HCT116 (cell line): Measurements from ENCODE around the gene FOXA1. TPM values are rescaled to one million over a fixed set of nuclear protein-coding genes. Genes with fewer than 3 reads are reported as not detected.

ENCODE experiments used
- ATAC-seq: fragments of 200-7000 bp; cut with Tn5 transposase; 2 replicates; pipeline ENCODE4 v1.9.1; 2020; ENCODE audit warnings: mild to moderate bottlenecking, moderate library complexity
- BruUV-seq: library from RNA; stranded (reverse); fragments of 400-500 nt; replicated peaks from 2 replicates; lab custom pipeline; 2021; lab: Mats Ljungman, UMichigan
- CTCF ChIA-PET: fragments of 300-600 bp; sonication (Branson Sonifier 250); formaldehyde crosslinking; loops from one replicate; lab custom pipeline; 2021; ENCODE audit warnings: antibody characterized with exemption; lab: Charles Lee
- POLR2A ChIA-PET: fragments of 300-600, 350-600 bp; sonication (Branson Sonifier 250); formaldehyde crosslinking; loops from one replicate; lab custom pipeline; 2021; ENCODE audit warnings: antibody characterized with exemption; lab: Charles Lee
- RAD21 ChIA-PET, 2 experiments: fragments of 300-600 bp; sonication (Branson Sonifier 250); formaldehyde crosslinking; loops; one replicate each; lab custom pipeline; 2023; ENCODE audit warnings: low total read pairs in 2 of 2; ENCODE audit not compliant: uncharacterized antibody in 2 of 2, unreplicated experiment in 2 of 2, low non-redundant PET in 1 of 2; lab: Charles Lee
- DNase-seq: peaks from one replicate; pipeline ENCODE4 v3.0.0-alpha.2; 2010; ENCODE audit warnings: low read depth, low spot score
- H2AFZ ChIP-seq: fragments of 200-600 bp; shearing (Covaris generic), sonication (generic); 2 replicates; pipeline ENCODE4 v1.6.1; 2017; ENCODE audit warnings: low read depth, mixed run types, mixed read lengths, antibody characterized with exemption, low read length; ENCODE audit not compliant: poor library complexity, severe bottlenecking
- H3K27ac ChIP-seq: 2 replicates; pipeline ENCODE4 v1.5.1; 2012; ENCODE audit warnings: low read depth, low read length
- H3K27me3 ChIP-seq: fragments of 200-600 bp; sonication (generic); 2 replicates; pipeline ENCODE4 v1.6.1; 2016; ENCODE audit warnings: mixed run types, low read length, mixed read lengths; ENCODE audit not compliant: insufficient read depth
- H3K36me3 ChIP-seq, 2 experiments: fragments of 200-500 bp in 1 of 2; fragments of 200-600 bp in 1 of 2; sonication (Bioruptor generic) in 1 of 2; sonication (generic) in 1 of 2; 2 replicates each; pipeline versions ENCODE4 v1.5.1 to v1.6.1; 2014 to 2016; ENCODE audit warnings: low read length in 2 of 2, inconsistent platforms in 1 of 2, mixed read lengths in 1 of 2, mixed run types in 1 of 2; ENCODE audit not compliant: insufficient read depth in 2 of 2, control insufficient read depth in 1 of 2
- H3K4me1 ChIP-seq, 2 experiments: fragments of 200-600 bp in 1 of 2; sonication (generic) in 1 of 2; 2 replicates each; pipeline versions ENCODE4 v1.5.1 to v1.6.1; 2012 to 2017; ENCODE audit warnings: low read length in 2 of 2, inconsistent platforms in 1 of 2, mild to moderate bottlenecking in 1 of 2, mixed read lengths in 1 of 2, mixed run types in 1 of 2, moderate library complexity in 1 of 2; ENCODE audit not compliant: insufficient read depth in 2 of 2, control insufficient read depth in 1 of 2
- H3K4me2 ChIP-seq: fragments of 200-600 bp; sonication (generic); 2 replicates; pipeline ENCODE4 v1.6.1; 2017; ENCODE audit warnings: mixed run types, low read length, mixed read lengths
- H3K4me3 ChIP-seq, 2 experiments: fragments of 200-600 bp in 1 of 2; sonication (generic) in 1 of 2; replicated peaks in 1 of 2; 2 replicates each; pipeline ENCODE4 v1.5.1; 2011 to 2016; ENCODE audit warnings: low read length in 2 of 2, control low read depth in 1 of 2, low read depth in 1 of 2, mild to moderate bottlenecking in 1 of 2, mixed read lengths in 1 of 2, mixed run types in 1 of 2
- H3K79me2 ChIP-seq: fragments of 200-600 bp; sonication (generic); 2 replicates; pipeline ENCODE4 v1.6.1; 2017; ENCODE audit warnings: mild to moderate bottlenecking, mixed run types, low read length, moderate library complexity, mixed read lengths; ENCODE audit not compliant: insufficient read depth
- H3K9ac ChIP-seq: fragments of 200-600 bp; sonication (generic); 2 replicates; pipeline ENCODE4 v1.6.1; 2016; ENCODE audit warnings: low read length, mixed read lengths
- H3K9me2 ChIP-seq: fragments of 200-600 bp; sonication (generic), shearing (Covaris generic); 2 replicates; pipeline ENCODE4 v1.6.1; 2017; ENCODE audit warnings: mixed run types, mild to moderate bottlenecking, moderate library complexity; ENCODE audit not compliant: insufficient read depth
- H3K9me3 ChIP-seq, 2 experiments: fragments of 200-500 bp in 1 of 2; fragments of 200-600 bp in 1 of 2; sonication (Bioruptor generic) in 1 of 2; sonication (generic) in 1 of 2; 2 replicates each; pipeline ENCODE4 v1.6.1; 2014 to 2017; ENCODE audit warnings: low read length in 2 of 2, mixed read lengths in 2 of 2, inconsistent platforms in 1 of 2, low read depth in 1 of 2, mild to moderate bottlenecking in 1 of 2, mixed run types in 1 of 2, moderate library complexity in 1 of 2; ENCODE audit not compliant: control insufficient read depth in 1 of 2, insufficient read depth in 1 of 2
- H4K20me1 ChIP-seq: fragments of 200-600 bp; sonication (generic), shearing (Covaris generic); 2 replicates; pipeline ENCODE4 v1.6.1; 2017; ENCODE audit warnings: mixed run types, mild to moderate bottlenecking, moderate library complexity; ENCODE audit not compliant: insufficient read depth
- CEBPB ChIP-seq: IDR thresholded peaks from 2 replicates; pipeline ENCODE4 v1.6.1; 2012; ENCODE audit warnings: low read depth
- ELF1 ChIP-seq: IDR thresholded peaks from 2 replicates; pipeline ENCODE4 v1.6.1; 2012; ENCODE audit warnings: low read depth, borderline replicate concordance
- POLR2AphosphoS5 ChIP-seq: IDR thresholded peaks from 2 replicates; pipeline ENCODE4 v1.6.1; 2011; ENCODE audit warnings: mild to moderate bottlenecking, low read depth, low read length, moderate library complexity
- SIN3A ChIP-seq: IDR thresholded peaks from 2 replicates; pipeline ENCODE4 v1.6.1; 2012; ENCODE audit warnings: low read depth
- TCF7L2 ChIP-seq: IDR thresholded peaks from 2 replicates; pipeline ENCODE4 v1.7.0; 2011; ENCODE audit warnings: borderline replicate concordance, inconsistent platforms; ENCODE audit not compliant: insufficient read depth, insufficient read length; ENCODE audit errors: extremely low read depth
- ZFX ChIP-seq: fragments of 450-650 bp; IDR thresholded peaks from 2 replicates; pipeline ENCODE4 v1.6.1; 2017
- ZNF274 ChIP-seq: fragments of 200-500 bp; sonication (Bioruptor generic); IDR thresholded peaks from 2 replicates; pipeline ENCODE4 v1.6.1; 2014; ENCODE audit warnings: mild to moderate bottlenecking, low read depth, low read length, inconsistent platforms
- intact Hi-C: fragments of 100-400 bp; cut with micrococcal nuclease; formaldehyde crosslinking; loops from 2 replicates; pipeline ENCODE4 v1.10.0; 2022
- total RNA-seq: library from RNA; stranded (reverse); gene quantifications from one replicate; pipeline ENCODE4 v1.2.1, GENCODE V29; 2021; ENCODE audit not compliant: unreplicated experiment
- TF ChIP-seq, protein P1 (sequence below), 3 experiments: fragments of 200-600 bp in 1 of 3; sonication (generic) in 1 of 3; IDR thresholded peaks in 2 of 3; conservative IDR thresholded peaks in 1 of 3; 2 replicates each; pipeline ENCODE4 v1.5.1; 2012 to 2017; ENCODE audit warnings: low read depth in 2 of 3, low read length in 2 of 3, antibody characterized with exemption in 1 of 3, borderline replicate concordance in 1 of 3, control low read depth in 1 of 3, mild to moderate bottlenecking in 1 of 3, mixed read lengths in 1 of 3, mixed run types in 1 of 3, moderate library complexity in 1 of 3; ENCODE audit not compliant: insufficient read depth in 1 of 3
- TF ChIP-seq, protein P2 (sequence below): IDR thresholded peaks from 2 replicates; pipeline ENCODE4 v1.6.1; 2012; ENCODE audit warnings: low read depth

FOXA1 gene
- total RNA-seq, 1 experiment from 2014 or later = 1.3 TPM

DNA sequence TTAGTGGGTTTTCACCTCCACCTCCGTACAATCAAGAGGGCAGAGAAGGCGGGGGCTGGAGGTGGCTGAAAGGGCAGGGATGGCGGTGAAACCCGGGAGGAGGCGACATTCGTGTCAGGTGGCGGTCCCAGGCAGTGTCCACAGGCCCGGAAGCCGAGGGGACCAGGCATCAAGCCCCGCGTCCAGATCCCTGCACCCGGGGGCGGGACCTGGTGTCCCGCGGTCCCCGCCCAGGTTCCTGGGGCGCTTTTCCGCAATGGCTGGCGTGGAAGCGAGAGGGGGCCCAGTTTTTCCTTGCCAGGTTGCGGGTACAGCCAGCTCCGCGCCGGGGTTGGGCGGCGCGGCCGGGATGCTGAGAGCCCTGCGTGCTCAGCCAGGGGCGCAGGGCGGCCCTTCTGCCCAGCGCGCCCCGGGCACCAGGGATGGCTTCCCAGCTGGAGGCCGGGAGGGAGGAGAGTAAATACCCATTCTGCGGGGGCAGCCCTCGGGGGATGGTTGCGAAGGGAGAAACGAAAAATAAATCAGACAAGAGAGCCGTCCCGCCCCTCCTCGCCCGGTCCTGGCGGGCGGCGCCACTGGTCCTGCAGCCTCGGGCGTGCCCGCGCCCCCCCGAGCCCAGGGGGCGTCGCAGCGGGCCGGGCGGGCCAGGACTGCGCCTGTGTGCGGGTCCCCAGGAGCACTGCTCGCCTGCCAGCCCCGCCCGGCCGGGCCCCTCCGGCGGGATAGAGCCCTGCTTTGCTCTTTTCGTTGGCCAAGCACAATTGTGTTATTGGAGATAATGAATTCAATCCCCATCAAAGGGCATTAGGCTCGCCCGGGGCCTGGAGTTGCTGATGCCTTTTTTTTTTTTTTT, 11.5 kb downstream of the FOXA1 start:
- RAD21 ChIA-PET = no interaction called here
- Histone ChIP-seq H3K36me3 (no peaks in the 10 kb centered on the region), H3K27me3 (no peaks in the 10 kb centered on the region), H3K4me2 (peak overlapping the region; percentile 93), H3K79me2 (no peaks in the 10 kb centered on the region), H3K9me3 (no peaks in the 10 kb centered on the region), H2AFZ (peak overlapping the region; percentile 82), H3K4me1 (peaks cover 5 to 26% of the 10 kb centered on the region in 2 experiments), H3K9ac (peak overlapping the region; percentile 53), H4K20me1 (no peaks in the 10 kb centered on the region), H3K9me2 (no peaks in the 10 kb centered on the region), H3K4me3 (peak overlapping the region; percentile 54 to 69), H3K27ac (peak overlapping the region; percentile 43; the same call in 1 of the 2 replicates)
- peak; percentile 83 for ATAC-seq
- no peak for DNase-seq
- no peak for TF ChIP-seq CEBPB
- TF ChIP-seq ZFX = peak; percentile 43; the same call in 1 of the 2 replicates
- POLR2A ChIA-PET = no interaction called here
- no TSS peak for BruUV-seq
- CTCF ChIA-PET = interaction anchor here (1.4 kb wide), 1 partner anchor 353 kb away, joined by 3 read pairs; no protein-coding TSS in a partner anchor
- intact Hi-C loops = no loop called here

DNA sequence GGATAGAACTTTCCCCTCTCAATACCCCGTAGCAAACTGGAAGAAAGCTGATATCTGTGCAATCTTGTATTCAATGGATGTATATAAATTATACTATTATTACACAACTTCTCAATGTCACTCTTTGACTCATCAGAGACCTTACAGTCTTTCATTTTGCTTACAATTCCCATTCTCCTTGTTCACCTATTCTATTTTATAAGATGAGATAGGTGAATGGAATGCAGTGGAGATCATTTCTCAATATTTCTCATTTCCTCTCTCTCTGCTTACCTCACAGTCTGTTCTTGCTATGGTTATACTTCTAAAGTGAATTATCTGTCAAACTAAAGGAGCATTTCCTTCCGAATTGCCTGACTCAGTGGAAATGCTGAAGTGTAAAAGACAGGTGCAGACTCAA, 14.9 kb downstream of the FOXA1 start:
- POLR2A ChIA-PET = no interaction called here
- Histone ChIP-seq H2AFZ (no peak overlapping the region), H3K79me2 (no peaks in the 10 kb centered on the region), H3K9me2 (no peaks in the 10 kb centered on the region), H3K4me1 (peaks cover 5 to 20% of the 10 kb centered on the region in 2 experiments; a peak in 3 of 4 replicates), H4K20me1 (no peaks in the 10 kb centered on the region), H3K9me3 (no peaks in the 10 kb centered on the region), H3K9ac (no peak overlapping the region), H3K27ac (no peak overlapping the region), H3K27me3 (no peaks in the 10 kb centered on the region), H3K36me3 (no peaks in the 10 kb centered on the region), H3K4me3 (no peak overlapping the region), H3K4me2 (no peak overlapping the region)
- ATAC-seq = no peak
- no peak for DNase-seq
- RAD21 ChIA-PET = no interaction called here
- TF ChIP-seq ZNF274 (no peak), SIN3A (no peak), TCF7L2 (no peak), CEBPB (no peak), POLR2AphosphoS5 (no peak), ELF1 (no peak)
- TF ChIP-seq, protein P1, sequence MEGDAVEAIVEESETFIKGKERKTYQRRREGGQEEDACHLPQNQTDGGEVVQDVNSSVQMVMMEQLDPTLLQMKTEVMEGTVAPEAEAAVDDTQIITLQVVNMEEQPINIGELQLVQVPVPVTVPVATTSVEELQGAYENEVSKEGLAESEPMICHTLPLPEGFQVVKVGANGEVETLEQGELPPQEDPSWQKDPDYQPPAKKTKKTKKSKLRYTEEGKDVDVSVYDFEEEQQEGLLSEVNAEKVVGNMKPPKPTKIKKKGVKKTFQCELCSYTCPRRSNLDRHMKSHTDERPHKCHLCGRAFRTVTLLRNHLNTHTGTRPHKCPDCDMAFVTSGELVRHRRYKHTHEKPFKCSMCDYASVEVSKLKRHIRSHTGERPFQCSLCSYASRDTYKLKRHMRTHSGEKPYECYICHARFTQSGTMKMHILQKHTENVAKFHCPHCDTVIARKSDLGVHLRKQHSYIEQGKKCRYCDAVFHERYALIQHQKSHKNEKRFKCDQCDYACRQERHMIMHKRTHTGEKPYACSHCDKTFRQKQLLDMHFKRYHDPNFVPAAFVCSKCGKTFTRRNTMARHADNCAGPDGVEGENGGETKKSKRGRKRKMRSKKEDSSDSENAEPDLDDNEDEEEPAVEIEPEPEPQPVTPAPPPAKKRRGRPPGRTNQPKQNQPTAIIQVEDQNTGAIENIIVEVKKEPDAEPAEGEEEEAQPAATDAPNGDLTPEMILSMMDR (IDR thresholded peaks at IDR 0.05 in 2 of 3, conservative IDR thresholded peaks at IDR 0.05 in 1 of 3; ENCODE audit: borderline replicate concordance in 1 of 3, insufficient read depth in 1 of 3, low read depth in 2 of 3, low read length in 2 of 3) = no peak
- TF ChIP-seq, protein P2, sequence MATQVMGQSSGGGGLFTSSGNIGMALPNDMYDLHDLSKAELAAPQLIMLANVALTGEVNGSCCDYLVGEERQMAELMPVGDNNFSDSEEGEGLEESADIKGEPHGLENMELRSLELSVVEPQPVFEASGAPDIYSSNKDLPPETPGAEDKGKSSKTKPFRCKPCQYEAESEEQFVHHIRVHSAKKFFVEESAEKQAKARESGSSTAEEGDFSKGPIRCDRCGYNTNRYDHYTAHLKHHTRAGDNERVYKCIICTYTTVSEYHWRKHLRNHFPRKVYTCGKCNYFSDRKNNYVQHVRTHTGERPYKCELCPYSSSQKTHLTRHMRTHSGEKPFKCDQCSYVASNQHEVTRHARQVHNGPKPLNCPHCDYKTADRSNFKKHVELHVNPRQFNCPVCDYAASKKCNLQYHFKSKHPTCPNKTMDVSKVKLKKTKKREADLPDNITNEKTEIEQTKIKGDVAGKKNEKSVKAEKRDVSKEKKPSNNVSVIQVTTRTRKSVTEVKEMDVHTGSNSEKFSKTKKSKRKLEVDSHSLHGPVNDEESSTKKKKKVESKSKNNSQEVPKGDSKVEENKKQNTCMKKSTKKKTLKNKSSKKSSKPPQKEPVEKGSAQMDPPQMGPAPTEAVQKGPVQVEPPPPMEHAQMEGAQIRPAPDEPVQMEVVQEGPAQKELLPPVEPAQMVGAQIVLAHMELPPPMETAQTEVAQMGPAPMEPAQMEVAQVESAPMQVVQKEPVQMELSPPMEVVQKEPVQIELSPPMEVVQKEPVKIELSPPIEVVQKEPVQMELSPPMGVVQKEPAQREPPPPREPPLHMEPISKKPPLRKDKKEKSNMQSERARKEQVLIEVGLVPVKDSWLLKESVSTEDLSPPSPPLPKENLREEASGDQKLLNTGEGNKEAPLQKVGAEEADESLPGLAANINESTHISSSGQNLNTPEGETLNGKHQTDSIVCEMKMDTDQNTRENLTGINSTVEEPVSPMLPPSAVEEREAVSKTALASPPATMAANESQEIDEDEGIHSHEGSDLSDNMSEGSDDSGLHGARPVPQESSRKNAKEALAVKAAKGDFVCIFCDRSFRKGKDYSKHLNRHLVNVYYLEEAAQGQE = no peak
- CTCF ChIA-PET = no interaction called here
- no TSS peak for BruUV-seq
- intact Hi-C loops = no loop called here
